Liver (tissue), 9 donors: ENCODE results near the gene PTGIR. TPM values are rescaled to one million over a fixed set of nuclear protein-coding genes. Genes with fewer than 3 reads are reported as not detected.

ENCODE experiments used
- DNase-seq: peaks from one replicate; pipeline ENCODE4 v3.0.0-alpha.2; 2017; ENCODE audit warnings: low spot score
- H3K27ac ChIP-seq, 2 donors: one replicate each; pipeline ENCODE4 v1.7.0; 2013; ENCODE audit warnings: inconsistent platforms in 2 of 2, low read length in 2 of 2, control low read depth in 1 of 2, low read depth in 1 of 2, mild to moderate bottlenecking in 1 of 2
- H3K27me3 ChIP-seq, 4 donors: one replicate each; pipeline versions ENCODE4 v1.6.1 to v1.7.0; 2013; ENCODE audit warnings: low read length in 3 of 4, inconsistent platforms in 1 of 4, mild to moderate bottlenecking in 1 of 4, moderate library complexity in 1 of 4; ENCODE audit not compliant: control insufficient read depth in 4 of 4, insufficient read depth in 4 of 4
- H3K36me3 ChIP-seq, 4 donors: one replicate each; pipeline versions ENCODE4 v1.6.1 to v1.7.0; 2013; ENCODE audit warnings: low read length in 3 of 4, mild to moderate bottlenecking in 3 of 4, low read depth in 1 of 4, moderate library complexity in 1 of 4; ENCODE audit not compliant: control insufficient read depth in 4 of 4, insufficient read depth in 3 of 4
- H3K4me1 ChIP-seq, 4 donors: one replicate each; pipeline versions ENCODE4 v1.6.1 to v1.7.0; 2013; ENCODE audit warnings: low read length in 3 of 4, mild to moderate bottlenecking in 3 of 4, moderate library complexity in 1 of 4; ENCODE audit not compliant: control insufficient read depth in 4 of 4, insufficient read depth in 4 of 4
- H3K4me3 ChIP-seq, 3 donors: one replicate each; pipeline versions ENCODE4 v1.6.1 to v1.7.0; 2013; ENCODE audit warnings: low read length in 3 of 3, control low read depth in 1 of 3, low read depth in 1 of 3, mild to moderate bottlenecking in 1 of 3
- H3K9ac ChIP-seq, 2 donors: one replicate each; pipeline ENCODE4 v1.7.0; 2013; ENCODE audit warnings: low read length in 2 of 2, mild to moderate bottlenecking in 2 of 2, moderate library complexity in 2 of 2, control low read depth in 1 of 2, low read depth in 1 of 2
- H3K9me3 ChIP-seq, 4 donors: one replicate each; pipeline versions ENCODE4 v1.6.1 to v1.7.0; 2013; ENCODE audit warnings: low read length in 3 of 4; ENCODE audit not compliant: control insufficient read depth in 4 of 4
- ATF3 ChIP-seq: IDR thresholded peaks from 2 replicates; pipeline ENCODE4 v1.6.1; 2016; ENCODE audit warnings: antibody characterized with exemption
- CTCF ChIP-seq: fragments of 150-350 bp; IDR thresholded peaks from 2 replicates; pipeline ENCODE4 v1.5.1; 2017; ENCODE audit warnings: improper control_type of control experiment, low read depth, low read length; ENCODE audit not compliant: missing input control
- EGR1 ChIP-seq, 2 donors: IDR thresholded peaks; 2 replicates each; pipeline ENCODE4 v1.6.1; 2016 to 2018; ENCODE audit warnings: antibody characterized with exemption in 2 of 2, low read depth in 2 of 2
- FOXA1 ChIP-seq: IDR thresholded peaks from 2 replicates; pipeline ENCODE4 v1.6.1; 2016; ENCODE audit warnings: antibody characterized with exemption
- FOXA2 ChIP-seq: IDR thresholded peaks from 2 replicates; pipeline ENCODE4 v1.6.1; 2016; ENCODE audit warnings: antibody characterized with exemption
- HNF4A ChIP-seq, 2 donors: conservative IDR thresholded peaks; 2 replicates each; pipeline ENCODE4 v1.6.1; 2016; ENCODE audit warnings: antibody characterized with exemption in 2 of 2, mild to moderate bottlenecking in 2 of 2
- JUND ChIP-seq, 2 donors: IDR thresholded peaks; 2 replicates each; pipeline ENCODE4 v1.6.1; 2016; ENCODE audit warnings: antibody characterized with exemption in 2 of 2
- MAX ChIP-seq: IDR thresholded peaks from 2 replicates; pipeline ENCODE4 v1.6.1; 2016; ENCODE audit warnings: antibody characterized with exemption
- NR2F2 ChIP-seq: IDR thresholded peaks from 2 replicates; pipeline ENCODE4 v1.6.1; 2016; ENCODE audit warnings: antibody characterized with exemption
- RAD21 ChIP-seq, 2 donors: IDR thresholded peaks; 2 replicates each; pipeline ENCODE4 v1.6.1; 2016; ENCODE audit warnings: antibody characterized with exemption in 2 of 2, mild to moderate bottlenecking in 2 of 2
- REST ChIP-seq: IDR thresholded peaks from 2 replicates; pipeline ENCODE4 v1.6.1; 2016; ENCODE audit warnings: antibody characterized with exemption, mild to moderate bottlenecking
- RXRA ChIP-seq, 2 donors: IDR thresholded peaks; 2 replicates each; pipeline ENCODE4 v1.6.1; 2017 to 2018; ENCODE audit warnings: antibody characterized with exemption in 2 of 2, mild to moderate bottlenecking in 1 of 2
- SP1 ChIP-seq: IDR thresholded peaks from 2 replicates; pipeline ENCODE4 v1.6.1; 2018; ENCODE audit warnings: antibody characterized with exemption, mild to moderate bottlenecking
- TAF1 ChIP-seq: conservative IDR thresholded peaks from 2 replicates; pipeline ENCODE4 v1.6.1; 2016; ENCODE audit warnings: antibody characterized with exemption, mild to moderate bottlenecking
- ZBTB33 ChIP-seq: IDR thresholded peaks from 2 replicates; pipeline ENCODE4 v1.6.1; 2016; ENCODE audit warnings: antibody characterized with exemption
- whole genome bisulfite sequencing: extraction: QIAGEN DNeasy Blood & Tissue Kit; methylation state at CpG from one replicate; pipeline ENCODE4 v1.1.7; 2013; 5-methylcytosine and 5-hydroxymethylcytosine counted together
- polyA plus RNA-seq, 2 donors: library from polyadenylated mRNA; stranded (reverse) in 1 of 2; unstranded in 1 of 2; fragments of 200-250 nt in 1 of 2; fragments of >200 nt in 1 of 2; fragmentation: Nextera tagmentation in 1 of 2; extraction: Ambion mirVana in 1 of 2; gene quantifications; one replicate each; pipeline versions ENCODE4 v1.2.1 to v1.2.3, GENCODE V29; 2013 to 2015
- total RNA-seq, 2 donors: library from RNA; depleted of rRNA; stranded (reverse); fragments of >200 nt; gene quantifications; one replicate each; pipeline ENCODE4 v1.2.3, GENCODE V29; 2014
- donor health status: healthy.
- donor health status: healthy.
- donor health status: healthy.
- donor health status: healthy.
- donor health status: healthy.

PTGIR gene
- total and polyA plus RNA-seq, 4 donors, result 1.4 to 5.9 (median 2.9) TPM

GRCh38 chr19:46605356-46605821 is 19.5 kb downstream of the PTGIR start:
- peak overlapping the region in 1 of 2 donors; percentile 10 for H3K9ac ChIP-seq
- TF ChIP-seq ATF3, result no peak
- TF ChIP-seq REST, result no peak
- TF ChIP-seq SP1, result no peak
- TF ChIP-seq NR2F2, result no peak
- no peak for TF ChIP-seq FOXA1
- TF ChIP-seq TAF1, result no peak
- TF ChIP-seq HNF4A (conservative IDR thresholded peaks at IDR 0.05), result no peak
- no peak for TF ChIP-seq FOXA2
- no peak for TF ChIP-seq ZBTB33
- TF ChIP-seq RXRA (IDR thresholded peaks at IDR 0.05), result no peak
- no peak for TF ChIP-seq MAX
- no peak for TF ChIP-seq EGR1 (IDR thresholded peaks at IDR 0.05; ENCODE audit: low read depth in 2 of 2)
- TF ChIP-seq CTCF, result no peak
- peak overlapping the region in 2 of 3 donors; percentile 2 to 21 for H3K4me3 ChIP-seq
- peaks cover 12 to 47% (median 41%) of the 10 kb centered on the region in 4 donors for H3K4me1 ChIP-seq
- H3K9me3 ChIP-seq, result no peaks in the 10 kb centered on the region
- peak overlapping the region; percentile 61 to 68 for H3K27ac ChIP-seq
- H3K27me3 ChIP-seq, result no peaks in the 10 kb centered on the region
- H3K36me3 ChIP-seq, result peaks cover 13 to 32% (median 25%) of the 10 kb centered on the region in 4 donors
- WGBS, result 76% methylated on average over 16 of the region's 16 CpGs
- no peak for DNase-seq

- Histone ChIP-seq H3K9me3 (no peaks in the 10 kb centered on the region), H3K27me3 (no peaks in the 10 kb centered on the region), H3K4me1 (peaks cover 12 to 51% (median 43%) of the 10 kb centered on the region in 4 donors), H3K27ac (peak overlapping the region; percentile 61 to 68), H3K36me3 (peaks cover 13 to 29% (median 23%) of the 10 kb centered on the region in 4 donors), H3K9ac (no peak overlapping the region), H3K4me3 (peak overlapping the region in 2 of 3 donors; percentile 2 to 21)
- DNase-seq, result no peak
- 33% methylated on average over 13 of the region's 13 CpGs for WGBS
- TF ChIP-seq JUND (IDR thresholded peaks at IDR 0.05) (peak in 1 of 2 donors; percentile 35), ATF3 (no peak), MAX (no peak), FOXA1 (no peak), ZBTB33 (no peak), RXRA (IDR thresholded peaks at IDR 0.05) (peak in 1 of 2 donors; percentile 58), REST (peak; percentile 68), RAD21 (IDR thresholded peaks at IDR 0.05) (no peak), TAF1 (no peak)
Observed at GRCh38 chr19:46604781-46605355, 20.0 kb downstream of the PTGIR start.
